Measurements from ENCODE around the gene PTMS. TPM values are rescaled to one million over a fixed set of nuclear protein-coding genes. Genes with fewer than 3 reads are reported as not detected.

Gene PTMS
- total RNA-seq, 1 experiment from 2014 or later: 422 TPM

- no peaks in the 10 kb centered on the region for H3K79me1 ChIP-seq (ENCODE audit: insufficient read depth, low read depth, low read length, poor library complexity, severe bottlenecking)
These were observed 50.9 kb downstream of the PTMS start for GRCh38 chr12:6817098-6817497.

More at GRCh38 chr12:6817098-6817497, 50.9 kb downstream of the PTMS start:
- Mint-ChIP-seq H3K27me3 (ENCODE audit: low read depth) (peaks cover 63% of the 10 kb centered on the region), H3K4me3 (no peak overlapping the region), H3K36me3 (ENCODE audit: insufficient read depth in 1 of 3, low read depth in 3 of 3) (peaks cover 0 to 3% (median 0%) of the 10 kb centered on the region in 3 experiments; a peak in 1 of 7 replicates), H3K27ac (no peak overlapping the region), H3K4me1 (peaks cover 38% of the 10 kb centered on the region in 2 experiments), H3K9me3 (peaks cover 0 to 2% of the 10 kb centered on the region in 2 experiments; a peak in 1 of 5 replicates)
- Histone ChIP-seq H3K27ac (ENCODE audit: insufficient read length, low read depth, low read length) (no peak overlapping the region), H2BK15ac (ENCODE audit: low read depth, low read length) (no peak overlapping the region), H2BK12ac (ENCODE audit: insufficient read length, low read depth, low read length) (no peak overlapping the region), H4K91ac (ENCODE audit: insufficient read length, low read depth, low read length) (no peak overlapping the region), H3T11ph (ENCODE audit: low read length) (no peak overlapping the region), H4K5ac (ENCODE audit: insufficient read length, low read depth, low read length) (no peak overlapping the region), H2BK120ac (ENCODE audit: low read depth, low read length, poor library complexity, severe bottlenecking) (no peak overlapping the region), H3K9me3 (ENCODE audit: control insufficient read depth, low read depth, low read length) (no peaks in the 10 kb centered on the region), H4K20me1 (ENCODE audit: control insufficient read depth, insufficient read depth, insufficient read length) (no peaks in the 10 kb centered on the region), H2AK5ac (ENCODE audit: insufficient read length, low read length) (no peak overlapping the region), H3K4me2 (ENCODE audit: insufficient read depth, insufficient read length, low read length) (no peak overlapping the region), H3K4ac (ENCODE audit: low read depth, low read length) (no peak overlapping the region), H3K18ac (ENCODE audit: insufficient read length, low read depth, low read length) (no peak overlapping the region), H3K9ac (ENCODE audit: extremely low read depth, insufficient read length, low read length) (no peak overlapping the region), H3K23ac (ENCODE audit: insufficient read length, low read depth, low read length) (no peak overlapping the region), H3K4me1 (ENCODE audit: insufficient read depth, low read length) (peaks cover 7% of the 10 kb centered on the region; the same call in 1 of the 2 replicates), H3K23me2 (ENCODE audit: insufficient read length, low read depth, low read length, poor library complexity, severe bottlenecking) (peaks cover 7% of the 10 kb centered on the region), H2AFZ (ENCODE audit: low read length) (no peak overlapping the region), H4K8ac (replicated peaks; ENCODE audit: insufficient read length, low read depth, low read length) (no peak overlapping the region), H2BK5ac (ENCODE audit: insufficient read length, low read length) (no peak overlapping the region), H3K56ac (ENCODE audit: insufficient read length, low read depth, low read length) (no peak overlapping the region), H3K27me3 (ENCODE audit: insufficient read depth, low read length) (peaks cover 4% of the 10 kb centered on the region; the same call in 1 of the 2 replicates), H3K79me2 (ENCODE audit: insufficient read depth, low read length) (no peaks in the 10 kb centered on the region), H3K14ac (ENCODE audit: insufficient read depth, low read length) (no peak overlapping the region), H2BK20ac (ENCODE audit: low read depth, low read length, poor library complexity, severe bottlenecking) (no peak overlapping the region)
- no CpG with 5 or more reads among the region's 8 CpGs for WGBS (ENCODE audit: extremely low coverage, insufficient read length, low lambda C conversion rate)
- no peak for TF ChIP-seq CTCF (conservative IDR thresholded peaks at IDR 0.05)
- no peak for DNase-seq
